Measurements from ENCODE around the gene TRPM5.

TRPM5 gene

GRCh38 chr11:2468363-2469235 is 24.3 kb upstream of the TRPM5 start:
- DNase-seq (ENCODE audit: low read depth): no peak

- no peak for DNase-seq (ENCODE audit: low read depth)
These were observed 23.4 kb upstream of the TRPM5 start for GRCh38 chr11:2467695-2468055.

- no peak for DNase-seq (ENCODE audit: low read depth)
These were observed 22.8 kb upstream of the TRPM5 start for GRCh38 chr11:2466869-2467694.

GRCh38 chr11:2466069-2466801 is 21.9 kb upstream of the TRPM5 start:
- no peak for DNase-seq (ENCODE audit: low read depth)

GRCh38 chr11:2465202-2466068 is 21.1 kb upstream of the TRPM5 start:
- no peak for DNase-seq (ENCODE audit: low read depth)

- DNase-seq (ENCODE audit: low read depth): no peak
These were observed 20.3 kb upstream of the TRPM5 start for GRCh38 chr11:2464451-2465165.

GRCh38 chr11:2463766-2464277 is 19.5 kb upstream of the TRPM5 start:
- DNase-seq (ENCODE audit: low read depth): no peak

GRCh38 chr11:2462986-2463765 is 18.9 kb upstream of the TRPM5 start:
- DNase-seq (ENCODE audit: low read depth): no peak

- no peak for DNase-seq (ENCODE audit: low read depth)
These were observed 18.2 kb upstream of the TRPM5 start for GRCh38 chr11:2462543-2462985.

GRCh38 chr11:2461956-2462542 is 17.7 kb upstream of the TRPM5 start:
- DNase-seq (ENCODE audit: low read depth): no peak

- DNase-seq (ENCODE audit: low read depth): no peak
These were observed 17.1 kb upstream of the TRPM5 start for GRCh38 chr11:2461253-2461955.

GRCh38 chr11:2460540-2461252 is 16.4 kb upstream of the TRPM5 start:
- DNase-seq (ENCODE audit: low read depth): no peak

GRCh38 chr11:2459796-2460531 is 15.7 kb upstream of the TRPM5 start:
- DNase-seq (ENCODE audit: low read depth): no peak

GRCh38 chr11:2459016-2459725 is 14.9 kb upstream of the TRPM5 start:
- no peak for DNase-seq (ENCODE audit: low read depth)

- no peak for DNase-seq (ENCODE audit: low read depth)
These were observed 14.0 kb upstream of the TRPM5 start for GRCh38 chr11:2458321-2458720.

GRCh38 chr11:2453436-2453835 is 9.1 kb upstream of the TRPM5 start:
- no peak for DNase-seq (ENCODE audit: low read depth)
